ENCODE data around the gene SLC29A4. TPM values are rescaled to one million over a fixed set of nuclear protein-coding genes. Genes with fewer than 3 reads are reported as not detected.
"Not testable (repeated sequence)": the region's sequence is repeated elsewhere in the genome, so short reads cannot be mapped to it uniquely, and the experiment has no call there.

Gene SLC29A4
- total and polyA plus RNA-seq, 2 donors (not counting 3 experiments of a cell fraction or from before 2014, with no cell fraction given): 5.2 to 7.7 TPM

- H2AFZ ChIP-seq (ENCODE audit: low read depth, low read length); H3K79me2 ChIP-seq (ENCODE audit: control insufficient read depth, insufficient read depth, low read length); POLR2A ChIA-PET; H3K9me3 ChIP-seq (replicated peaks; ENCODE audit: control insufficient read depth, insufficient read depth, low read length); DNase-seq (ENCODE audit: low read depth, low spot score); FAIRE-seq; H3K4me3 ChIP-seq (replicated peaks in 1 of 3; ENCODE audit: insufficient read depth in 1 of 3, low read depth in 1 of 3, low read length in 3 of 3); H3K27ac ChIP-seq (ENCODE audit: insufficient read depth, low read depth, low read length); BruUV-seq (replicated peaks); H3K27me3 ChIP-seq (ENCODE audit: control insufficient read depth in 2 of 2, insufficient read depth in 2 of 2, low read length in 2 of 2); H3K9ac ChIP-seq (replicated peaks; ENCODE audit: extremely low read depth, insufficient read depth, low read length); intact Hi-C loops (cut with micrococcal nuclease); H3K36me3 ChIP-seq (ENCODE audit: control insufficient read depth in 2 of 2, extremely low read depth in 1 of 2, insufficient read depth in 2 of 2, low read length in 2 of 2); dilution Hi-C loops (cut with MboI; ENCODE audit: extremely low pct_ligation_motif_present, low sequenced_read_pairs); H3K9me1 ChIP-seq (replicated peaks; ENCODE audit: control insufficient read depth, extremely low read depth, insufficient read depth, low read length); CTCF ChIA-PET; H4K20me1 ChIP-seq (replicated peaks; ENCODE audit: control insufficient read depth, extremely low read depth, insufficient read depth, low read length); H3K4me1 ChIP-seq (ENCODE audit: control insufficient read depth, extremely low read depth, insufficient read depth, low read length); H3K4me2 ChIP-seq (ENCODE audit: insufficient read depth, low read length): not testable (repeated sequence)
Observed at GRCh38 chr7:5291711-5292335, 9.1 kb downstream of the SLC29A4 start.

- H3K4me3 ChIP-seq (replicated peaks in 1 of 3; ENCODE audit: insufficient read depth in 1 of 3, low read depth in 1 of 3, low read length in 3 of 3): no peak overlapping the region
- intact Hi-C loops (cut with micrococcal nuclease): no loop called here
- no peaks in the 10 kb centered on the region for H3K27me3 ChIP-seq (ENCODE audit: control insufficient read depth in 2 of 2, insufficient read depth in 2 of 2, low read length in 2 of 2)
- POLR2A ChIA-PET: no interaction called here
- H2AFZ ChIP-seq (ENCODE audit: low read depth, low read length): no peak overlapping the region
- no peaks in the 10 kb centered on the region for H3K9me3 ChIP-seq (replicated peaks; ENCODE audit: control insufficient read depth, insufficient read depth, low read length)
- TF ChIP-seq POLR2A (IDR thresholded peaks at IDR 0.05; ENCODE audit: low read depth, low read length): no peak
- TF ChIP-seq MAX (IDR thresholded peaks at IDR 0.05; ENCODE audit: insufficient read depth, insufficient read length): no peak
- TF ChIP-seq MYC (IDR thresholded peaks at IDR 0.05; ENCODE audit: low read depth, low read length): no peak
- no peak for TF ChIP-seq CTCF (IDR thresholded peaks at IDR 0.05; ENCODE audit: extremely low read depth in 1 of 2, insufficient read depth in 1 of 2, low read depth in 1 of 2, low read length in 2 of 2)
- TF ChIP-seq EZH2 (IDR thresholded peaks at IDR 0.05; ENCODE audit: borderline replicate concordance, low read depth, low read length, severe bottlenecking): no peak
- no peak for TF ChIP-seq FOS (IDR thresholded peaks at IDR 0.05; ENCODE audit: borderline replicate concordance, insufficient read depth, low read length)
- TF ChIP-seq GATA2 (IDR thresholded peaks at IDR 0.05; ENCODE audit: insufficient read depth, insufficient read length, low read depth, low read length): no peak
- no peak for TF ChIP-seq JUN (IDR thresholded peaks at IDR 0.05; ENCODE audit: borderline replicate concordance, insufficient read depth, insufficient read length, low read depth)
- TF ChIP-seq POLR2AphosphoS5 (IDR thresholded peaks at IDR 0.05; ENCODE audit: insufficient read depth, low read depth, low read length): no peak
- no peak for DNase-seq (ENCODE audit: low read depth, low spot score)
- H3K9ac ChIP-seq (replicated peaks; ENCODE audit: extremely low read depth, insufficient read depth, low read length): no peak overlapping the region
- no peaks in the 10 kb centered on the region for H4K20me1 ChIP-seq (replicated peaks; ENCODE audit: control insufficient read depth, extremely low read depth, insufficient read depth, low read length)
- no peak overlapping the region for H3K27ac ChIP-seq (ENCODE audit: insufficient read depth, low read depth, low read length)
- H3K9me1 ChIP-seq (replicated peaks; ENCODE audit: control insufficient read depth, extremely low read depth, insufficient read depth, low read length): no peaks in the 10 kb centered on the region
- no peak for FAIRE-seq
- no TSS peak for BruUV-seq (replicated peaks)
- H3K4me2 ChIP-seq (ENCODE audit: insufficient read depth, low read length): no peak overlapping the region
- dilution Hi-C loops (cut with MboI; ENCODE audit: extremely low pct_ligation_motif_present, low sequenced_read_pairs): no loop called here
- H3K4me1 ChIP-seq (ENCODE audit: control insufficient read depth, extremely low read depth, insufficient read depth, low read length): no peaks in the 10 kb centered on the region
- CTCF ChIA-PET: interaction anchor here (1.4 kb wide), 1 partner anchor 9 kb away, joined by 4 read pairs; no protein-coding TSS in a partner anchor
- no peaks in the 10 kb centered on the region for H3K36me3 ChIP-seq (ENCODE audit: control insufficient read depth in 2 of 2, extremely low read depth in 1 of 2, insufficient read depth in 2 of 2, low read length in 2 of 2)
- no peaks in the 10 kb centered on the region for H3K79me2 ChIP-seq (ENCODE audit: control insufficient read depth, insufficient read depth, low read length)
Observed at GRCh38 chr7:5294169-5294987, 11.6 kb downstream of the SLC29A4 start.

Data from endothelial cell of umbilical vein (primary cell).